ENCODE results near the gene CSPG5. TPM values are rescaled to one million over a fixed set of nuclear protein-coding genes. Genes with fewer than 3 reads are reported as not detected.

CSPG5 gene
- total RNA-seq, 1 donor from 2014 or later, result 0.49 TPM

Other genes starting within 250 kb of the CSPG5 start
- gene PTPN23, start 197.8 kb downstream of the CSPG5 start, total RNA-seq, result 37.6 and 40.6 TPM in 2 replicates
- 73.3 and 77.0 TPM in 2 replicates for gene SCAP, start 102.9 kb downstream of the CSPG5 start, total RNA-seq
- gene ELP6, start 65.2 kb downstream of the CSPG5 start, total RNA-seq, result 43.3 and 46.1 TPM in 2 replicates
- gene SMARCC1, start 203.0 kb upstream of the CSPG5 start, total RNA-seq, result 113 and 120 TPM in 2 replicates
- 99.2 and 101 TPM in 2 replicates for gene DHX30, start 224.3 kb upstream of the CSPG5 start, total RNA-seq